ENCODE results near the gene TMEM178B. TPM values are rescaled to one million over a fixed set of nuclear protein-coding genes. Genes with fewer than 3 reads are reported as not detected.

TMEM178B gene
- total and polyA plus RNA-seq, 12 donors: 1.2 to 54.6 (median 25.7) TPM

DNA sequence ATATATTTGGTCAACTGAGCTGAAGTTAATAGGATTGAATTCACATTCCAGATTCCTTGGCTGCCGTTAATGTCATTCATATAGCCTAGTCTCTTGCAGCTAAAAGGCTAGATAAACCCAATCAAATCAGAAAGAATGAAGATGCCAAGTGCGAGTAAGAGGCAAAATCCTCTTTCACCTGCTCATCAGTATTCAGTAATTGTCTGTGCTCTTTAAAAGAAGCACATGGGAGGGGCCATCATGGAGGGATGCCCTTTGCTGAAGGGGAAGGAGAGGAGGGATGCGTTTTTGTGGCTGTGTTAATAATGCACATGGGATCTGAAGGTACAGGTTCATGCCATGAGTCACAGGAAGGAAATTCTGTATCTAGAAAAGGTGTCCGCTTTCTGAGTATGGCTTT lies 232.2 kb downstream of the TMEM178B start:
- Histone ChIP-seq H3K4me3 (no peak overlapping the region), H3K36me3 (no peaks in the 10 kb centered on the region), H3K9me3 (peaks cover 0 to 4% (median 0%) of the 10 kb centered on the region in 11 donors), H3K27ac (peak overlapping the region in 7 of 10 donors; percentile 5 to 88 (median 36)), H3K4me1 (peaks cover 0 to 63% (median 14%) of the 10 kb centered on the region in 9 donors), H3K27me3 (no peaks in the 10 kb centered on the region)
- TF ChIP-seq, protein P1, sequence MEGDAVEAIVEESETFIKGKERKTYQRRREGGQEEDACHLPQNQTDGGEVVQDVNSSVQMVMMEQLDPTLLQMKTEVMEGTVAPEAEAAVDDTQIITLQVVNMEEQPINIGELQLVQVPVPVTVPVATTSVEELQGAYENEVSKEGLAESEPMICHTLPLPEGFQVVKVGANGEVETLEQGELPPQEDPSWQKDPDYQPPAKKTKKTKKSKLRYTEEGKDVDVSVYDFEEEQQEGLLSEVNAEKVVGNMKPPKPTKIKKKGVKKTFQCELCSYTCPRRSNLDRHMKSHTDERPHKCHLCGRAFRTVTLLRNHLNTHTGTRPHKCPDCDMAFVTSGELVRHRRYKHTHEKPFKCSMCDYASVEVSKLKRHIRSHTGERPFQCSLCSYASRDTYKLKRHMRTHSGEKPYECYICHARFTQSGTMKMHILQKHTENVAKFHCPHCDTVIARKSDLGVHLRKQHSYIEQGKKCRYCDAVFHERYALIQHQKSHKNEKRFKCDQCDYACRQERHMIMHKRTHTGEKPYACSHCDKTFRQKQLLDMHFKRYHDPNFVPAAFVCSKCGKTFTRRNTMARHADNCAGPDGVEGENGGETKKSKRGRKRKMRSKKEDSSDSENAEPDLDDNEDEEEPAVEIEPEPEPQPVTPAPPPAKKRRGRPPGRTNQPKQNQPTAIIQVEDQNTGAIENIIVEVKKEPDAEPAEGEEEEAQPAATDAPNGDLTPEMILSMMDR (IDR thresholded peaks at IDR 0.05): no peak
- intact Hi-C loops (cut with DNase I): loop anchor here in 2 of 10 donors (1.0 to 5.0 kb wide), 2 partner anchors 21 to 56 kb away; no protein-coding TSS in a partner anchor
- no peak for ATAC-seq
- no peak for DNase-seq
- 64 to 71% methylated on average over 4 of the region's 4 CpGs for WGBS, 2 donors

DNA sequence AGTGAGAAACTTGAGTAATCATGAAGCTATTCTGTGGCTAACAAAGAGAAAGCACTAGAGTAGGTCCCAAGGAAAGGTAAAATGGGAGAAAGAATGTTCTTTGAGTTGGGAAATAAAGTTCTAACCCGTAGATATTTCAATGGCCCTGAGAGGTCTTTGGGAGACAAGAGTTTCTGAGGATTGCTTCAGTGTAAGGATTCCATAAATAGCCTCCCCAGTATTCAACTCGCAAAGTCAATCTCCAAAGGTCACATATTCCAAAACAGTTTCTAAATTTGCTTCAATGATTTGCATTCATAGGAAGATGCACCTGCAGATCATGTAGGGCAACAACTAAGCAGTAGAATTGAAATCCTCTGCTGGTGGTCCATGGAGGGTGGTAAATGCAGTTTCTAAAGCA lies 238.5 kb downstream of the TMEM178B start:
- ATAC-seq (peak in 6 of 8 donors; percentile 43 to 71 (median 54)), DNase-seq (no peak)
- TF ChIP-seq, protein P1 (IDR thresholded peaks at IDR 0.05): no peak
- H3K27ac ChIP-seq: peak overlapping the region in 7 of 10 donors; percentile 7 to 71 (median 65)
- H3K4me3 ChIP-seq: no peak overlapping the region
- H3K9me3 ChIP-seq: peaks cover 0 to 4% (median 0%) of the 10 kb centered on the region in 11 donors
- H3K36me3 ChIP-seq: no peaks in the 10 kb centered on the region
- intact Hi-C loops (cut with DNase I): no loop called here
- H3K4me1 ChIP-seq: peaks cover 0 to 40% (median 15%) of the 10 kb centered on the region in 9 donors
- H3K27me3 ChIP-seq: no peaks in the 10 kb centered on the region
- 39 to 49% methylated on average over 2 of the region's 2 CpGs for whole genome bisulfite sequencing, 2 donors

DNA sequence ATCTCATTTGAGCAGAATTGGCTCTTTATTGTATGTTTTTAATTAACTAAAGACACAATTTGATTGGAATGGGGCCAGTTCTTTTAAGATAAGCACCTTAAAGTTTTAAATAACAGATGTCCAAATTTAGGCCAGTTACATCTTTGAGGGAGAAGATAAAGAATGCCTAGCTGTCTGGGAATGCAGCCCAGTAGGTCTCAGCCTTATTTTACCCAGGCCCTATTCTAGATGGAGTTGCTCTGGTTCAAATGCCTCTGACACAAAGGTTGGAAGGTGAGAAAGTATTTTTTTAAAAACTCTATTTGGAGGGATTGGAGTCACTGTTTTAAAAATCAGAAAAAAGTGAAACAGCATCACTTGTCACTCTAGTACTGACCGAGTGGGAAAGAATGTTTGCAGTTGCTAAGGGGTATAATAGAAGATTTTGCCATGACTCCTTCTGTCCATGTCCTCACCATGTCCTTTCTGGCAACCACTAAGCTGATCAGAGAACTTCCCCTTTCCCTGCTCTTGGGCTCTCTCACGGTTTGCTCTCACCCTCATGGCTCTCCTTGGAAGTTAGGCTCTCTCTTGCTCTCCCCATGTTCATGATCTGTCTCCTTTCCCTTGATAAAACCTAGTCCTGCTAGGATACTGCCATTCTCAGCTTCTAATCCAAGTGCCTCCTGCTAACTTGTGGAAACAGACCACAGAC lies 239.1 kb downstream of the TMEM178B start:
- Histone ChIP-seq H3K4me3 (no peak overlapping the region), H3K36me3 (no peaks in the 10 kb centered on the region), H3K27me3 (no peaks in the 10 kb centered on the region), H3K4me1 (peaks cover 0 to 46% (median 15%) of the 10 kb centered on the region in 9 donors), H3K9me3 (peaks cover 0 to 4% (median 0%) of the 10 kb centered on the region in 11 donors), H3K27ac (peak overlapping the region in 9 of 10 donors; percentile 7 to 71 (median 63))
- intact Hi-C loops (cut with DNase I): no loop called here
- 33 to 51% methylated on average over 2 of the region's 2 CpGs for WGBS, 2 donors
- no peak for DNase-seq
- peak in 6 of 8 donors; percentile 39 to 60 (median 50) for ATAC-seq
- TF ChIP-seq, protein P1 (IDR thresholded peaks at IDR 0.05): no peak

DNA sequence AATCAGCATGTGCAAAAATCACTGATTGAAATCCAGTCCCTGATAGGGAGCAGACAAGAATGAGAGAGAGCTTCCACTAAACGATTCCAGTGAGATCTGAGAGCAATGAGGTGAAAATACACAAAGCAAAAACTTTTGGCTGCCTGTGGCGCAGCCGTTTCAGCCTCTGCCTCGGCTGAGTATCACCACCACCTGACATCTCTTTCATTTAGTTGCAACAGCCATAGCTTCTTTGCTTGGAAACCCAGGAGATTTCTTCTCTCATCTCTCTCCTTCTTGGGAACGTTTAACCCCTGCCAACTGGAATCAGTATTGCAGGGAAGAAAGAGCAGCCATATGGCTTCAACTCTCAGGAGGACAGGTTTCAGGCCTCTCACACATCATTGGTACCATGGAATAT lies 240.0 kb downstream of the TMEM178B start:
- DNase-seq (no peak), ATAC-seq (no peak)
- intact Hi-C loops (cut with DNase I): no loop called here
- Histone ChIP-seq H3K4me3 (no peak overlapping the region), H3K27ac (peak overlapping the region in 5 of 10 donors; percentile 54 to 71 (median 70)), H3K36me3 (no peaks in the 10 kb centered on the region), H3K27me3 (no peaks in the 10 kb centered on the region), H3K4me1 (peaks cover 0 to 42% (median 15%) of the 10 kb centered on the region in 9 donors), H3K9me3 (peaks cover 0 to 4% (median 0%) of the 10 kb centered on the region in 11 donors)
- 63 to 69% methylated on average over 5 of the region's 5 CpGs for WGBS, 2 donors
- TF ChIP-seq, protein P1 (IDR thresholded peaks at IDR 0.05): no peak
